CD4-positive, alpha-beta T cell treated with Interleukin-21 for 1 hour (primary cell): ENCODE data around the gene KLHL26.
A peak's percentile ranks its signal among the peaks of the same experiment; 100 is the strongest.

Source experiments
- DNase-seq: peaks from one replicate; pipeline ENCODE4 v3.0.0-alpha.2; 2020

Gene KLHL26

GRCh38 chr19:18698321-18699167 lies 61.7 kb downstream of the KLHL26 start:
- DNase-seq = no peak

GRCh38 chr19:18699403-18700054 lies 62.7 kb downstream of the KLHL26 start:
- DNase-seq = no peak

DNA sequence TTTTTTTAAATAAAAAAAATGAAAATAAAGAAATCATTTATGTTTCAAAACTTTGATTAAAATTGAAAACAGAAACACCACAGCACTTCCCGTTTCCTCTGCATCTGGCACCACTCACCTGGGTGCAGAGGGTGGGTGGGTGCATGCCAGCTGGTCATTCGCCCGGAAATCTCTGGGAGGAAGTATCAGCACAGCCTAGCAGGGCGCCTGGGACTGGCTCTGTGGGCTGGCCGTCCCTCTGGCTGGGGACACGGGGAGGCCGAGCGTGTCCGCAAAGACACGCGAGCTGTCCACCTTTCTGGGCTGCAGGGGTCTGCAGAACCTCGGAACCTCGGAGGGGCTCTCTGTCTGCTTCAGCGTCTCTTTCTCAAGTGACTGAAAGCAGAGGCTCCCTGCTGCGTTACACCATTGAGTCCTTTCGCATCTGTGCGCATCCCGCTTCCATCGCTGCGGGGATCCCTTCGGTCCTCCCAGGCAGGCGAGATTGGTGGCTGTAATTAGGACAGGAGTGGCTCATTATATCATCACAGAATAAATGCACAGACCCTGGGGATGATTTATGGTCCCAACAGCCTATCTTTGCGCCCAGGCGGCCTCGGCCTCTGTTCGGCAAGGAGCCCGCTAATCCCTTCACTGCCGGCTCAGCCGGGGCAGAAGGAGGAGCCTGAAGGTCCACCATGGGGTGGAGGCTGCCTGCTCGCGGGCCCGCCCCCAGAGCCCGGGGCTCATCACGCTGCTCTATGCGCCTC lies 63.8 kb downstream of the KLHL26 start:
- peak; percentile 69 for DNase-seq

DNA sequence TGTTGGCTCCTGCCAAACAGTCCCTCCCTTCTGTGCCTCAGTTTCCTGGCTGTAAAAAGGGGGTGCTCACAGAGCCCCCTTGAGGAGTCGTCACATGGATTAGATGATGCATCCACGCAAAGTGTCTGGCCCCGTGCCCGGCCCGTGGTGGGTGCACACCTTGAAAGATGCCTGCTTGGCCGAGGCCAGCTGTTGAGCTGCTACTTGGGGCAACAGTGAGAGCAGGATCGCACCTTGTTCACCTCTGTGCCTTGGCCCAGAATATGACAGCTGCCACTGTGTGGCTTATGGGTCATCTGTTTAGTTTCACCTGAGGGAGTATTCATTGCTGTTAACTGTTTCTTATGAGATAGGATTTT lies 64.4 kb downstream of the KLHL26 start:
- DNase-seq = no peak

DNA sequence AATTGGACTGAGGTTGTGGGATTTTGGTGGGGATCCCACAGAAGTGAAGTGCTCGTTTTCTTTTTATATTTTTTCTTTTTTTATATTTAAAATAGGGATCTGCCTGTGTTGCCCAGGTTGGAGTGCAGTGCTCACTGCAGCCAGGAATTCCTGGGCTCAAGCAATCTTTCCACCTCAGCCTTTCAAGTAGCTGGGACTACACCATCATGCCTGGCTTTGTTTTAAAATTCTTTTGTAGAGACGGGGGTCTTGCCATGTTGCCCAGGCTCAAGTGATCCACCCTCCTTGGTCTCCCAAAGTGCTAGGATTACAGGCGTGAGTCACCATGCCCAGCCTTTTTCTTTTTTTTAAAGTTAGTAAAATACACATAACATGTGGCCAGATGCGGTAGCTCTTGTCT lies 67.2 kb downstream of the KLHL26 start:
- no peak for DNase-seq

DNA sequence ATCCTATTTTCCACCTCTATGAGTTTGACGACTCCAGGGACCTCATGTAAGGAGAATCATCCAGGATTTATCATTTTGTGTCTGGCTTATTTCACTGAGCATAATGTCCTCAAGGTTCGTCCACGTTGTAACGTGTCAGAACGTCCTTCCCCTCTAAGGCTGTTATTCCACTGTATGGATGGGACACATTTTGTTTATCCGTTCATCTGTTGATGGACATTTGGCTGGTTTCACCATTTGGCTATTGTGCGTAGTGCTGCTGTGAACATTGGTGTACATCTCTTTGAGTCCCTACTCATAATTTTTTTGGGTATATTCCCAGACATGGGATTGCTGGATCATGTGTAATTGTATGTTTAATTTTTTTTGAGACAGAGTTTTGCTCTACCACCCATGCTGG lies 68.1 kb downstream of the KLHL26 start:
- no peak for DNase-seq

GRCh38 chr19:18708452-18709231 lies 71.8 kb downstream of the KLHL26 start:
- DNase-seq = no peak

- DNase-seq = no peak
These were observed 72.7 kb downstream of the KLHL26 start for GRCh38 chr19:18709546-18709945.

DNA sequence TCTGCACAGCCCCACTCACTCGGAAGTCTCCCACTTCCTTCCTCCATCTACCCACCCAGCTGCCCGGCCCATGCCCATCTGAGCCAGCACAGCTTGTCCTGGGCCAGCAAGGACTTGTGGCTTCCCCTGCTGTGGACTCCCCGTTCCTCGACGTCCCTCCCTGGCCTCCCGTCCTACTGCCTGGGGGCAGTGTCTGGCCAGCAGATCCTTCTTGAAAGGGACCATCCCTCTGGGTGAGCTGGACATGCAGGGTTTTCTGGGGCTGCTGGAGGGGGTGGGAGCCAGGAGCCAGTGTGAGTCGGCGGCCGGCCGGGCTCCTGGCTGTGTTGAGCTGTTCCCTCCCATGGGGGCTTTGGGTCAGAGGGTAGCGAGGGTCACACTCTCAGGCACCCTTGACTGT lies 73.4 kb downstream of the KLHL26 start:
- DNase-seq = no peak

- DNase-seq = no peak
These were observed 74.3 kb downstream of the KLHL26 start for GRCh38 chr19:18710996-18711751.

- no peak for DNase-seq
These were observed 75.1 kb downstream of the KLHL26 start for GRCh38 chr19:18711893-18712292.

GRCh38 chr19:18712981-18713380 lies 76.2 kb downstream of the KLHL26 start:
- DNase-seq = no peak

- no peak for DNase-seq
These were observed 76.8 kb downstream of the KLHL26 start for GRCh38 chr19:18713550-18714117.

DNA sequence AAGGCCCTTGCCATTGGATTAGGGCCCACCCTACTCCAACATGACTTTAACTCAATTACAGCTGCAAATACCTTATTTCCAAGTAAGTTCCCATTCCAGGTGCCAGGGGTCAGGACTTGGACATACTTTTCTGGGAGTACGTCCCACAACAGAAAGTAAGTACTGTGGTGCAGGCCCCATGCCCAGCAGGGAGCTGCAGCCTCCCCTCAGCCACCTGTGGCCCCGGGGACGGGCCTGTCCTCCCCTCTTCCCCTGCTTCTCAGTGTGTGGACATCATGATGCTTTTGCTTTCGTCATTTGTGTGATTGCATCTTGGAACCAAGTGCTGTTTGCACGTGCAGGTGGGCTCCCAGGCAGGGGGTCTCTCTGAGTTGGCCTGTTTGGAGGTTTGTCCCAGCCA lies 78.6 kb downstream of the KLHL26 start:
- no peak for DNase-seq

DNA sequence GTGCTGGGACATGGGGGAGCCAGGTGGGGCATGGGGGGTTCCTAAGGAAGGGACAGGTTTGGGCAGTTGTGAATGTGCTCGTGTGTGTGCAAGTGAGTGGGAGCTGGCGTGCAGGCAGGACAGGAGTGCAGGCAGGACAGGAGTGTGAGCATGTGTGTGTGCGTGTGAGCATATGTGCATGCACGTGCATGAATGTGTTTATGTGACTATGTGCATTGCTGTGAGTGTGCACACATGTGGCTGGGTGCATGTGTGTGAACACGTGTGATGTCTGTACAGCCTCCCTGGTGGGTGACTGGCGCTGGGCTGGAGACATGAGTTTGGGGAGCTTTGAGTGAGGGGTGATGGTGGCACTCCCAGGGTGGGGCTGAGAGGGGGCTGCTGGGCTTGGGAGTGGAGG lies 80.0 kb downstream of the KLHL26 start:
- DNase-seq = no peak

GRCh38 chr19:18717601-18718000 lies 80.8 kb downstream of the KLHL26 start:
- no peak for DNase-seq

- DNase-seq = no peak
These were observed 81.2 kb downstream of the KLHL26 start for GRCh38 chr19:18718015-18718526.

- no peak for DNase-seq
These were observed 82.1 kb downstream of the KLHL26 start for GRCh38 chr19:18718846-18719458.

GRCh38 chr19:18719541-18719940 lies 82.7 kb downstream of the KLHL26 start:
- no peak for DNase-seq
